ENCODE measurements around the gene ITGA3.
"Not testable (repeated sequence)": the region's sequence is repeated elsewhere in the genome, so short reads cannot be mapped to it uniquely, and the experiment has no call there.

The ITGA3 gene

GRCh38 chr17:50035945-50036344, 20.0 kb upstream of the ITGA3 start:
- DNase-seq, result no peak

GRCh38 chr17:50036455-50037261, 19.3 kb upstream of the ITGA3 start:
- DNase-seq, result no peak

GRCh38 chr17:50037321-50038107, 18.4 kb upstream of the ITGA3 start:
- no peak for DNase-seq

- DNase-seq, result no peak
These were observed 16.9 kb upstream of the ITGA3 start for GRCh38 chr17:50039058-50039457.

- not testable (repeated sequence) for DNase-seq
These were observed 15.4 kb upstream of the ITGA3 start for GRCh38 chr17:50040496-50040895.

GRCh38 chr17:50042211-50042610, 13.7 kb upstream of the ITGA3 start:
- no peak for DNase-seq

GRCh38 chr17:50043290-50044148, 12.4 kb upstream of the ITGA3 start:
- DNase-seq, result no peak

- no peak for DNase-seq
These were observed 11.4 kb upstream of the ITGA3 start for GRCh38 chr17:50044483-50044882.

GRCh38 chr17:50045154-50045553, 10.8 kb upstream of the ITGA3 start:
- DNase-seq, result no peak

GRCh38 chr17:50046179-50046578, 9.7 kb upstream of the ITGA3 start:
- no peak for DNase-seq

- no peak for DNase-seq
These were observed 9.2 kb upstream of the ITGA3 start for GRCh38 chr17:50046667-50047066.

- no peak for DNase-seq
These were observed 8.8 kb upstream of the ITGA3 start for GRCh38 chr17:50047083-50047482.

GRCh38 chr17:50047488-50048126, 8.3 kb upstream of the ITGA3 start:
- peak; percentile 28 for DNase-seq

GRCh38 chr17:50048146-50048720, 7.7 kb upstream of the ITGA3 start:
- no peak for DNase-seq

GRCh38 chr17:50048988-50049387, 6.9 kb upstream of the ITGA3 start:
- DNase-seq, result no peak

- no peak for DNase-seq
These were observed 6.3 kb upstream of the ITGA3 start for GRCh38 chr17:50049636-50050035.

GRCh38 chr17:50050431-50051032, 5.4 kb upstream of the ITGA3 start:
- no peak for DNase-seq

- DNase-seq, result peak; percentile 87
These were observed 4.8 kb upstream of the ITGA3 start for GRCh38 chr17:50051082-50051576.

- no peak for DNase-seq
These were observed 4.3 kb upstream of the ITGA3 start for GRCh38 chr17:50051606-50052005.

GRCh38 chr17:50052241-50052796, 3.6 kb upstream of the ITGA3 start:
- DNase-seq, result no peak

Data from activated CD4-positive, alpha-beta T cell treated with anti-CD3 and anti-CD28 coated beads, Interleukin-2, Interleukin-6, amounts not matched to agents 100 ng/mL and 50 ng/mL, durations not matched to agents 16 hours and 8 hours (primary cell).